Endodermal cell (in vitro differentiated cells): ENCODE results near the gene SH3PXD2A. TPM values are rescaled to one million over a fixed set of nuclear protein-coding genes. Genes with fewer than 3 reads are reported as not detected.

ENCODE experiments used
- DNase-seq: peaks from one replicate; pipeline ENCODE4 v3.0.0-alpha.2; 2017
- H3K27ac ChIP-seq: 2 replicates; pipeline ENCODE4 v1.5.1; 2013; ENCODE audit warnings: mild to moderate bottlenecking, low read depth, low read length, moderate library complexity
- H3K27me3 ChIP-seq: 2 replicates; pipeline ENCODE4 v1.6.1; 2013; ENCODE audit warnings: mild to moderate bottlenecking, low read length, moderate library complexity; ENCODE audit not compliant: insufficient read depth, control insufficient read depth, poor library complexity, severe bottlenecking
- H3K36me3 ChIP-seq: 2 replicates; pipeline ENCODE4 v1.7.0; 2013; ENCODE audit warnings: mild to moderate bottlenecking, low read length, moderate library complexity; ENCODE audit not compliant: control insufficient read depth, insufficient read depth
- H3K4me1 ChIP-seq: one replicate; pipeline ENCODE4 v1.7.0; 2013; ENCODE audit warnings: low read length; ENCODE audit not compliant: control insufficient read depth, insufficient read depth
- H3K4me3 ChIP-seq: 2 replicates; pipeline ENCODE4 v1.5.1; 2013; ENCODE audit warnings: mild to moderate bottlenecking, low read length, moderate library complexity
- H3K9ac ChIP-seq: 2 replicates; pipeline ENCODE4 v1.6.1; 2013; ENCODE audit warnings: mild to moderate bottlenecking, low read length, moderate library complexity; ENCODE audit not compliant: poor library complexity, severe bottlenecking; ENCODE audit errors: extremely low read depth
- H3K9me3 ChIP-seq: 2 replicates; pipeline ENCODE4 v1.6.1; 2013; ENCODE audit warnings: mild to moderate bottlenecking, low read length, moderate library complexity; ENCODE audit not compliant: control insufficient read depth
- H3K27ac Mint-ChIP-seq: 2 replicates; pipeline ENCODE4 v1.8.0; 2020; ENCODE audit warnings: mixed read lengths
- H3K27me3 Mint-ChIP-seq: 2 replicates; pipeline ENCODE4 v1.8.0; 2021; ENCODE audit warnings: mild to moderate bottlenecking, mixed read lengths; ENCODE audit not compliant: insufficient read depth
- H3K36me3 Mint-ChIP-seq: 2 replicates; pipeline ENCODE4 v1.8.0; 2020; ENCODE audit warnings: low read depth, mixed read lengths
- H3K4me1 Mint-ChIP-seq: 2 replicates; pipeline ENCODE4 v1.8.0; 2020; ENCODE audit warnings: mixed read lengths
- H3K4me3 Mint-ChIP-seq: 2 replicates; pipeline ENCODE4 v1.8.0; 2020; ENCODE audit warnings: mild to moderate bottlenecking, moderate library complexity, mixed read lengths
- H3K9me3 Mint-ChIP-seq: 2 replicates; pipeline ENCODE4 v1.8.0; 2020; ENCODE audit warnings: mild to moderate bottlenecking, mixed read lengths
- CTCF ChIP-seq: fragments of 200-600 bp; sonication (generic); conservative IDR thresholded peaks from 2 replicates; pipeline ENCODE4 v1.5.0; 2021; ENCODE audit warnings: antibody characterized with exemption, mild to moderate bottlenecking
- WGBS, 2 experiments: methylation state at CpG; one replicate each; pipeline versions ENCODE4 v1.1.5 to v1.1.7; 2013; ENCODE audit warnings: missing lambda C conversion rate in 2 of 2, mixed read lengths in 1 of 2; ENCODE audit not compliant: insufficient coverage in 1 of 2, insufficient read length in 1 of 2; 5-methylcytosine and 5-hydroxymethylcytosine counted together
- total RNA-seq, 2 donors: library from RNA; stranded (reverse); fragmentation: NEBNext Ultra II Directional in 1 of 2; extraction: Animal tissue kit (Norgen Biotek cat#: 25700) in 1 of 2; gene quantifications; 2 replicates in 1 of 2; 3 replicates in 1 of 2; pipeline ENCODE4 v1.2.1, GENCODE V29; 2021

SH3PXD2A gene
- total RNA-seq, 2 donors from 2014 or later = 15.7 to 22.6 TPM

- no peak overlapping the region for H3K27ac Mint-ChIP-seq
- no peaks in the 10 kb centered on the region for H3K9me3 Mint-ChIP-seq
- Histone ChIP-seq H3K4me1 (no peaks in the 10 kb centered on the region), H3K36me3 (no peaks in the 10 kb centered on the region), H3K27me3 (no peaks in the 10 kb centered on the region), H3K9ac (no peak overlapping the region), H3K4me3 (no peak overlapping the region), H3K27ac (no peak overlapping the region), H3K9me3 (no peaks in the 10 kb centered on the region)
- no peak for DNase-seq
- TF ChIP-seq CTCF = no peak
- H3K36me3 Mint-ChIP-seq = no peaks in the 10 kb centered on the region
- H3K4me1 Mint-ChIP-seq = peaks cover 17% of the 10 kb centered on the region
- no peak overlapping the region for H3K4me3 Mint-ChIP-seq
- WGBS, 2 experiments = 95 to 100% methylated on average over 4 to 6 of the region's 6 CpGs
- no peaks in the 10 kb centered on the region for H3K27me3 Mint-ChIP-seq
Measured at GRCh38 chr10:103680869-103681236, 174.5 kb downstream of the SH3PXD2A start.

DNA sequence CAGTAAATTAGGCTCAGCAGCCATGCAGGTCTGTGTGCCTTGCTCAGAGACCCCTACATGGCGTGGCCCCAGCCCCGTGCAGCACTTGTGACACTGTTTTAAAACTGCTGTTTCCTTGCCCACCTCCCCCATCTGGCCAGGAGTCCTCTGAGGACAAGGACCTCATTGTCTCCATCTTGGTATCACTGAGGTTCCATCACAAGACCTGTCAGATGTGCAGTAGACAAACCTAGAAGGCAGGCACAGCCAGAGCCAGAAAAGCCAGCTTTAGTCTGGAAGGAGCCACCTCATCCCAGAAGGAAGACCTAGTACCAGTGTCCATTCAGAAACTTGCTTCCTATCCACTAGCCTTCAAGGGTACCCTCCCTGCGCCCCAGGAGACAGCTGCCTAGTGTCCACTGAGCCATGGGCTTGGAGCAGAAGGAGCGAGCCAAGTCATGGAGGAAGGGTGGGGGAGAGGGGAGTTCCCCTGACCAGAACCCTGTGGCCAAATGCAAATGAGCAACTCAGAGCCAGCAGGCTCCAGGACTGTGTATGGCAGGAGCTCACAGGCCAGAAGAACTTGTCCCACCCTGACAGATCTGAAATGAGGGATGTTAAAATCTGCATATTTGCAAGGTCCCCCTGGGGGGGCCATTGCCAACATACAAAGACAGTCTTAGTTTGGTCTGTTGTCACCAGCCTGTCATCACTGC, 176.1 kb downstream of the SH3PXD2A start:
- H3K27ac Mint-ChIP-seq = no peak overlapping the region
- peaks cover 11% of the 10 kb centered on the region for H3K4me1 Mint-ChIP-seq
- Histone ChIP-seq H3K36me3 (no peaks in the 10 kb centered on the region), H3K27me3 (no peaks in the 10 kb centered on the region), H3K9ac (no peak overlapping the region), H3K27ac (no peak overlapping the region), H3K9me3 (no peaks in the 10 kb centered on the region), H3K4me1 (no peaks in the 10 kb centered on the region), H3K4me3 (no peak overlapping the region)
- H3K27me3 Mint-ChIP-seq = no peaks in the 10 kb centered on the region
- no peaks in the 10 kb centered on the region for H3K9me3 Mint-ChIP-seq
- H3K36me3 Mint-ChIP-seq = no peaks in the 10 kb centered on the region
- DNase-seq = no peak
- no peak for TF ChIP-seq CTCF
- no peak overlapping the region for H3K4me3 Mint-ChIP-seq
- WGBS, 2 experiments = 85 to 100% methylated on average over 3 to 4 of the region's 4 CpGs

GRCh38 chr10:103678178-103678526, 177.2 kb downstream of the SH3PXD2A start:
- Mint-ChIP-seq H3K27me3 (no peaks in the 10 kb centered on the region), H3K27ac (no peak overlapping the region), H3K36me3 (no peaks in the 10 kb centered on the region), H3K4me3 (no peak overlapping the region), H3K9me3 (no peaks in the 10 kb centered on the region), H3K4me1 (peaks cover 9% of the 10 kb centered on the region)
- H3K9me3 ChIP-seq = no peaks in the 10 kb centered on the region
- H3K4me3 ChIP-seq = no peak overlapping the region
- no peaks in the 10 kb centered on the region for H3K4me1 ChIP-seq
- 79 to 84% methylated on average over 9 to 12 of the region's 12 CpGs for whole genome bisulfite sequencing, 2 experiments
- no peak for DNase-seq
- H3K27ac ChIP-seq = no peak overlapping the region
- no peak overlapping the region for H3K9ac ChIP-seq
- H3K27me3 ChIP-seq = no peaks in the 10 kb centered on the region
- TF ChIP-seq CTCF = no peak
- no peaks in the 10 kb centered on the region for H3K36me3 ChIP-seq
